K562 (cell line): ENCODE data around the gene KRTAP2-4. TPM values are rescaled to one million over a fixed set of nuclear protein-coding genes. Genes with fewer than 3 reads are reported as not detected.
"Not testable (repeated sequence)": the region's sequence is repeated elsewhere in the genome, so short reads cannot be mapped to it uniquely, and the experiment has no call there.

Experiments
- ATAC-seq: fragments of 200-7000 bp; cut with Tn5 transposase; 3 replicates; pipeline ENCODE4 v1.9.1; 2020; ENCODE audit warnings: moderate library complexity
- BruUV-seq: library from RNA; stranded (reverse); fragments of 400-500 nt; replicated peaks from 2 replicates; lab custom pipeline; 2021; lab: Mats Ljungman, UMichigan
- CTCF ChIA-PET: fragments of 300-600 bp; formaldehyde crosslinking; extraction: SDS; loops from one replicate; lab custom pipeline; 2021; ENCODE audit warnings: low intra/inter-chr PET ratio; lab: Yijun Ruan, JAX
- POLR2A ChIA-PET: fragments of 300-600, 350-650 bp; sonication (Branson Sonifier 250); formaldehyde crosslinking; extraction: SDS; loops from one replicate; lab custom pipeline; 2021; ENCODE audit warnings: antibody characterized with exemption, inconsistent platforms; lab: Yijun Ruan, JAX
- DNase-seq, 4 experiments: peaks; one replicate each; pipeline versions ENCODE4 v3.0.0 to v3.0.0-alpha.2; 2011 to 2018; ENCODE audit warnings: low spot score in 3 of 4, mixed read lengths in 3 of 4; ENCODE audit errors: extremely low read depth in 1 of 4
- FAIRE-seq: peaks from 2 replicates; lab custom pipeline; 2011; peaks lifted over from hg19 to GRCh38; lab: Jason Lieb, UNC
- H2AFZ ChIP-seq: 2 replicates; pipeline ENCODE4 v1.6.0; 2011; ENCODE audit warnings: low read depth, low read length, control low read depth, inconsistent platforms
- H3K27ac ChIP-seq: fragments of 200-600 bp; 3 replicates; pipeline ENCODE4 v1.8.0; 2011; ENCODE audit warnings: low read depth, mild to moderate bottlenecking, control low read depth, inconsistent platforms, low read length, moderate library complexity, mixed read lengths; ENCODE audit errors: extremely low read depth
- H3K27me3 ChIP-seq, 2 experiments: fragments of 300-600 bp in 1 of 2; 2 replicates in 1 of 2; 3 replicates in 1 of 2; pipeline versions ENCODE4 v1.6.0 to v1.8.0; 2011; ENCODE audit warnings: inconsistent platforms in 2 of 2, low read length in 2 of 2, mild to moderate bottlenecking in 1 of 2, mixed read lengths in 1 of 2, moderate library complexity in 1 of 2; ENCODE audit not compliant: control insufficient read depth in 2 of 2, insufficient read depth in 2 of 2
- H3K36me3 ChIP-seq: fragments of 300-600 bp; 3 replicates; pipeline ENCODE4 v1.8.0; 2011; ENCODE audit warnings: mild to moderate bottlenecking, low read length, inconsistent platforms; ENCODE audit not compliant: control insufficient read depth, insufficient read depth
- H3K4me1 ChIP-seq, 2 experiments: fragments of 200-600 bp in 1 of 2; replicated peaks in 1 of 2; 2 replicates in 1 of 2; 3 replicates in 1 of 2; pipeline versions ENCODE4 v1.5.1 to v1.8.0; 2011; ENCODE audit warnings: inconsistent platforms in 2 of 2, low read length in 2 of 2, mild to moderate bottlenecking in 1 of 2, mixed read lengths in 1 of 2, moderate library complexity in 1 of 2; ENCODE audit not compliant: control insufficient read depth in 2 of 2, insufficient read depth in 2 of 2
- H3K4me2 ChIP-seq: 2 replicates; pipeline ENCODE4 v1.6.1; 2011; ENCODE audit warnings: low read length, control low read depth, inconsistent platforms, mixed read lengths; ENCODE audit not compliant: insufficient read depth
- H3K4me3 ChIP-seq: fragments of 200-600 bp; sonication (generic), shearing (Covaris generic); 2 replicates; pipeline ENCODE4 v1.5.1; 2016; ENCODE audit warnings: control low read depth, inconsistent platforms
- H3K79me2 ChIP-seq: fragments of 200-600 bp; 3 replicates; pipeline ENCODE4 v1.8.0; 2011; ENCODE audit warnings: low read length, inconsistent platforms; ENCODE audit not compliant: control insufficient read depth, insufficient read depth
- H3K9ac ChIP-seq, 2 experiments: 2 replicates each; pipeline versions ENCODE4 v1.6.0 to v1.6.1; 2011; ENCODE audit warnings: low read depth in 2 of 2, low read length in 2 of 2, control low read depth in 1 of 2, inconsistent platforms in 1 of 2, mild to moderate bottlenecking in 1 of 2, mixed read lengths in 1 of 2; ENCODE audit not compliant: insufficient read depth in 1 of 2
- H3K9me1 ChIP-seq: one replicate; pipeline ENCODE4 v1.6.0; 2011; ENCODE audit warnings: inconsistent platforms, mild to moderate bottlenecking, low read length, moderate library complexity; ENCODE audit not compliant: control insufficient read depth, insufficient read depth
- H3K9me3 ChIP-seq: replicated peaks from 2 replicates; pipeline ENCODE4 v1.5.1; 2011; ENCODE audit warnings: low read depth, low read length, inconsistent platforms; ENCODE audit not compliant: control insufficient read depth, insufficient read depth
- H4K20me1 ChIP-seq: replicated peaks from 2 replicates; pipeline ENCODE4 v1.6.1; 2011; ENCODE audit warnings: low read length, inconsistent platforms, mixed read lengths; ENCODE audit not compliant: control insufficient read depth, insufficient read depth
- CTCFL ChIP-seq: IDR thresholded peaks from 2 replicates; pipeline ENCODE4 v1.6.1; 2011; ENCODE audit warnings: borderline replicate concordance, low read depth, mild to moderate bottlenecking, moderate library complexity, low read length; ENCODE audit not compliant: insufficient read depth, poor library complexity, severe bottlenecking
- DMBX1 ChIP-seq: fragments of 250-450 bp; sonication (Bioruptor Pico); IDR thresholded peaks from 2 replicates; pipeline ENCODE4 v1.8.0; 2022; ENCODE audit warnings: inconsistent platforms, mild to moderate bottlenecking, moderate library complexity, borderline replicate concordance
- MNT ChIP-seq, 2 experiments: fragments of 450-650 bp; conservative IDR thresholded peaks; 2 replicates each; pipeline ENCODE4 v1.6.1; 2017; ENCODE audit warnings: mild to moderate bottlenecking in 2 of 2, moderate library complexity in 2 of 2
- MTA3 ChIP-seq: fragments of 450-650 bp; formaldehyde crosslinking; IDR thresholded peaks from 2 replicates; pipeline ENCODE4 v1.6.1; 2017; ENCODE audit warnings: mild to moderate bottlenecking, borderline replicate concordance
- NCOA1 ChIP-seq: fragments of 450-650 bp; IDR thresholded peaks from 2 replicates; pipeline ENCODE4 v1.6.1; 2016; ENCODE audit warnings: low read depth
- RB1 ChIP-seq: fragments of 450-650 bp; IDR thresholded peaks from 2 replicates; pipeline ENCODE4 v1.6.1; 2017; ENCODE audit warnings: low read depth, mild to moderate bottlenecking
- SNRNP70 ChIP-seq: fragments of 200-400 bp; formaldehyde crosslinking; optimal IDR thresholded peaks from 2 replicates; pipeline ENCODE3; 2017; ENCODE audit warnings: low read depth, low read length
- ZBTB8A ChIP-seq: fragments of 450-650 bp; IDR thresholded peaks from 2 replicates; pipeline ENCODE4 v1.6.1; 2018; ENCODE audit warnings: mild to moderate bottlenecking, moderate library complexity; ENCODE audit not compliant: partially characterized antibody
- ZNF57 ChIP-seq: fragments of 450-650 bp; formaldehyde crosslinking; IDR thresholded peaks from 2 replicates; pipeline ENCODE4 v1.4.0; 2020; ENCODE audit warnings: mild to moderate bottlenecking, moderate library complexity
- ZNF586 ChIP-seq: fragments of 450-650 bp; formaldehyde crosslinking; conservative IDR thresholded peaks from 2 replicates; pipeline ENCODE4 v1.4.0; 2020; ENCODE audit warnings: mild to moderate bottlenecking, moderate library complexity
- WGBS: fragments of 100-300 bp; shearing (Covaris generic); methylation state at CpG from one replicate; pipeline ENCODE4 v1.1.6; 2016; ENCODE audit warnings: low coverage, mixed read lengths; ENCODE audit not compliant: insufficient coverage; ENCODE audit errors: missing lambda C conversion rate; 5-methylcytosine and 5-hydroxymethylcytosine counted together
- in situ Hi-C: fragments of 300-500 bp; cut with MboI; formaldehyde crosslinking; loops from 4 replicates; pipeline ENCODE4 v1.15.0; 2018; ENCODE audit warnings: inconsistent platforms, mixed read lengths
- intact Hi-C: fragments of 100-400 bp; cut with micrococcal nuclease; formaldehyde crosslinking; loops from 2 replicates; pipeline ENCODE4 v1.14.2; 2022
- polyA plus RNA-seq, 8 experiments: library from polyadenylated mRNA; depleted of rRNA in 4 of 8; stranded (reverse) in 5 of 8; unstranded in 3 of 8; fragments of >200 nt; fragmentation: Nextera tagmentation in 2 of 8; fragmentation: Illumina TruSeq in 1 of 8; extraction: Ambion mirVana in 2 of 8; extraction: Trizol in 1 of 8; gene quantifications; 2 replicates each; pipeline versions ENCODE4 v1.2.1 to v1.2.3, GENCODE V29; 2011 to 2014; ENCODE audit warnings: inconsistent platforms in 1 of 8, missing spikeins in 1 of 8
- total RNA-seq, 7 experiments: library from RNA; depleted of rRNA in 6 of 7; stranded (reverse); fragments of >200 nt in 6 of 7; fragmentation: Illumina TruSeq in 2 of 7; extraction: Trizol in 2 of 7; gene quantifications; 2 replicates each; pipeline versions ENCODE4 v1.2.1 to v1.2.3, GENCODE V29; 2011 to 2021; ENCODE audit warnings: low replicate concordance in 1 of 7

The KRTAP2-4 gene
- total and polyA plus RNA-seq, 9 of the 15 experiments (the other 6 are each of a cell fraction or from before 2014, with no cell fraction given), result not detected

- H3K36me3 ChIP-seq, H3K27ac ChIP-seq, H3K9me3 ChIP-seq, H3K4me1 ChIP-seq, H3K9me1 ChIP-seq, H4K20me1 ChIP-seq, H3K4me3 ChIP-seq, DNase-seq, intact Hi-C loops, H3K79me2 ChIP-seq, in situ Hi-C loops, H2AFZ ChIP-seq, ATAC-seq, FAIRE-seq, H3K9ac ChIP-seq, BruUV-seq, H3K4me2 ChIP-seq, CTCF ChIA-PET: not testable (repeated sequence)
- POLR2A ChIA-PET, result interaction anchor here (0.6 kb wide), 1 partner anchor 498 kb away, joined by 4 read pairs; no protein-coding TSS in a partner anchor
- H3K27me3 ChIP-seq, result peaks cover 0 to 13% of the 10 kb centered on the region in 2 experiments; a peak in 2 of 5 replicates
- WGBS, result under 1% methylated on average over 9 of the region's 10 CpGs
Measured at GRCh38 chr17:41034346-41034935, 31.2 kb downstream of the KRTAP2-4 start, which contains the start of gene KRTAP1-3. TSS of gene KRTAP1-3 (minus strand) at chr17:41034874. CDS start at chr17:41034821, 53 bp downstream.

GRCh38 chr17:41029633-41030245 is 35.9 kb downstream of the KRTAP2-4 start, which contains the start of gene KRTAP1-4:
TSS of gene KRTAP1-4 (minus strand) at chr17:41030195. CDS start at chr17:41030078, 117 bp downstream.
- FAIRE-seq (no peak), ATAC-seq (no peak), DNase-seq (no peak)
- Histone ChIP-seq H3K36me3 (no peaks in the 10 kb centered on the region), H3K4me1 (peaks cover 0 to 4% of the 10 kb centered on the region in 2 experiments; a peak in 1 of 5 replicates), H3K79me2 (no peaks in the 10 kb centered on the region), H3K9me1 (no peaks in the 10 kb centered on the region), H3K9me3 (no peaks in the 10 kb centered on the region), H3K27ac (no peak within 1 kb of the TSS), H3K27me3 (peaks cover 0 to 21% of the 10 kb centered on the region in 2 experiments; a peak in 2 of 5 replicates), H4K20me1 (no peaks in the 10 kb centered on the region), H3K9ac (no peak within 1 kb of the TSS), H3K4me2 (no peak within 1 kb of the TSS), H3K4me3 (no peak within 1 kb of the TSS), H2AFZ (no peak within 1 kb of the TSS)
- in situ Hi-C loops (no loop called here), intact Hi-C loops (no loop called here)
- BruUV-seq, result no TSS peak
- under 1% methylated on average over 12 of the region's 12 CpGs for WGBS
- ChIA-PET CTCF (no interaction called here), POLR2A (interaction anchor here (0.6 to 1.0 kb wide), 2 partner anchors 29 to 48 kb away, joined by 4 read pairs; no protein-coding TSS in a partner anchor)
- TF ChIP-seq ZBTB8A (no peak), MTA3 (no peak), CTCFL (no peak), RB1 (no peak), ZNF57 (no peak), NCOA1 (no peak), DMBX1 (CRISPR knock-in tag) (no peak), SNRNP70 (no peak), ZNF586 (no peak), MNT (conservative IDR thresholded peaks at IDR 0.05) (no peak)
